ENCODE results near the gene TMEM11. TPM values are rescaled to one million over a fixed set of nuclear protein-coding genes. Genes with fewer than 3 reads are reported as not detected.
A peak's percentile ranks its signal among the peaks of the same experiment; 100 is the strongest.

Gene TMEM11
- total RNA-seq, 1 experiment from 2014 or later: 32.5 TPM

- H4K91ac ChIP-seq (ENCODE audit: insufficient read length, low read depth, low read length): no peak overlapping the region
- H2BK5ac ChIP-seq (ENCODE audit: insufficient read length, low read length): no peak overlapping the region
These were observed 43.2 kb downstream of the TMEM11 start for GRCh38 chr17:21170809-21171208.

More at GRCh38 chr17:21170809-21171208, 43.2 kb downstream of the TMEM11 start:
- H3K23me2 ChIP-seq (ENCODE audit: insufficient read length, low read depth, low read length, poor library complexity, severe bottlenecking): no peaks in the 10 kb centered on the region
- H3T11ph ChIP-seq (ENCODE audit: low read length): no peak overlapping the region
- no peak overlapping the region for H3K4ac ChIP-seq (ENCODE audit: low read depth, low read length)
- no peaks in the 10 kb centered on the region for H4K20me1 ChIP-seq (ENCODE audit: control insufficient read depth, insufficient read depth, insufficient read length)
- H3K23ac ChIP-seq (ENCODE audit: insufficient read length, low read depth, low read length): no peak overlapping the region
- no peaks in the 10 kb centered on the region for H3K9me3 ChIP-seq (ENCODE audit: control insufficient read depth, low read depth, low read length)
- H2BK12ac ChIP-seq (ENCODE audit: insufficient read length, low read depth, low read length): no peak overlapping the region
- Mint-ChIP-seq H3K27me3 (ENCODE audit: low read depth) (no peaks in the 10 kb centered on the region), H3K36me3 (ENCODE audit: insufficient read depth in 1 of 3, low read depth in 3 of 3) (peaks cover 0 to 23% (median 12%) of the 10 kb centered on the region in 3 experiments; a peak in 6 of 7 replicates), H3K4me1 (no peaks in the 10 kb centered on the region), H3K27ac (peak overlapping the region in 1 of 3 experiments; percentile 49; a peak in 2 of 7 replicates), H3K9me3 (no peaks in the 10 kb centered on the region), H3K4me3 (no peak overlapping the region)
- no peaks in the 10 kb centered on the region for H3K79me1 ChIP-seq (ENCODE audit: insufficient read depth, low read depth, low read length, poor library complexity, severe bottlenecking)
- no peak overlapping the region for H3K18ac ChIP-seq (ENCODE audit: insufficient read length, low read depth, low read length)
- WGBS (ENCODE audit: extremely low coverage, insufficient read length, low lambda C conversion rate): no CpG with 5 or more reads among the region's 7 CpGs
- no peak overlapping the region for H3K4me2 ChIP-seq (ENCODE audit: insufficient read depth, insufficient read length, low read length)
- no peaks in the 10 kb centered on the region for H3K4me1 ChIP-seq (ENCODE audit: insufficient read depth, low read length)
- H3K9ac ChIP-seq (ENCODE audit: extremely low read depth, insufficient read length, low read length): no peak overlapping the region
- H2AFZ ChIP-seq (ENCODE audit: low read length): no peak overlapping the region
- no peak overlapping the region for H2BK20ac ChIP-seq (ENCODE audit: low read depth, low read length, poor library complexity, severe bottlenecking)
- DNase-seq: no peak
- no peak overlapping the region for H2AK5ac ChIP-seq (ENCODE audit: insufficient read length, low read length)
- H2BK15ac ChIP-seq (ENCODE audit: low read depth, low read length): no peak overlapping the region
- TF ChIP-seq CTCF (conservative IDR thresholded peaks at IDR 0.05): no peak
- H3K14ac ChIP-seq (ENCODE audit: insufficient read depth, low read length): no peak overlapping the region
- no peaks in the 10 kb centered on the region for H3K27me3 ChIP-seq (ENCODE audit: insufficient read depth, low read length)
- no peak overlapping the region for H4K5ac ChIP-seq (ENCODE audit: insufficient read length, low read depth, low read length)
- no peak overlapping the region for H3K56ac ChIP-seq (ENCODE audit: insufficient read length, low read depth, low read length)
- no peak overlapping the region for H4K8ac ChIP-seq (replicated peaks; ENCODE audit: insufficient read length, low read depth, low read length)
- no peak overlapping the region for H3K27ac ChIP-seq (ENCODE audit: insufficient read length, low read depth, low read length)
- H2BK120ac ChIP-seq (ENCODE audit: low read depth, low read length, poor library complexity, severe bottlenecking): no peak overlapping the region
- H3K79me2 ChIP-seq (ENCODE audit: insufficient read depth, low read length): no peaks in the 10 kb centered on the region
